Measurements from ENCODE around the gene MCTP1.

The MCTP1 gene

DNA sequence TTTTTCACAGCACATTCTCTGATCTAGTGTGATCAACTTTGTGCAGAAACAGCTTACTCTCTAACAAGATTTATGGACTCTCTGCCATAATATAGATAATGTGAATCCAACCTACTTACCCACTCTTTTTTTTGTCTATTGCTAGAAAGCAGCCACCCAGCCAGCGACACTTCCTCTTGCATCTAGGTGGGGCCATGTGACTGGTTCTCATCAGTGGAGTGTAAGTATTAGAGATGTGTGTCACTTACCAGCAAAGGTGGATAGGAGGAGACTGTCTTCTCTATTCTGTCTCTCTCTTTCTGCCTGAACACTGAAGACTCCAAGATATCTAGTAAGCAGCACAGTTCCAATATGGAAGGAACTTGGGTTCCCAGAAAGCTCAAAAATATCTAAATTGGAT is 174.8 kb downstream of the MCTP1 start:
- H3K27ac ChIP-seq (ENCODE audit: low read length) = no peak overlapping the region
- H2AFZ ChIP-seq (ENCODE audit: low read depth, low read length) = no peak overlapping the region
- no peaks in the 10 kb centered on the region for H3K9me3 ChIP-seq (ENCODE audit: insufficient read depth, low read length)
- no peak overlapping the region for H3K4me3 ChIP-seq (ENCODE audit: low read length)
- H3K36me3 ChIP-seq (replicated peaks; ENCODE audit: low read depth, low read length) = no peaks in the 10 kb centered on the region
- no peaks in the 10 kb centered on the region for H4K20me1 ChIP-seq (ENCODE audit: insufficient read depth, low read length)
- no peaks in the 10 kb centered on the region for H3K79me2 ChIP-seq (ENCODE audit: low read length)
- H3K4me2 ChIP-seq (ENCODE audit: low read length) = no peak overlapping the region
- no peaks in the 10 kb centered on the region for H3K4me1 ChIP-seq (ENCODE audit: low read length)
- H3K27me3 ChIP-seq (ENCODE audit: low read depth, low read length) = no peaks in the 10 kb centered on the region
- no peak overlapping the region for H3K9ac ChIP-seq (ENCODE audit: low read length)
- TF ChIP-seq, protein P1, sequence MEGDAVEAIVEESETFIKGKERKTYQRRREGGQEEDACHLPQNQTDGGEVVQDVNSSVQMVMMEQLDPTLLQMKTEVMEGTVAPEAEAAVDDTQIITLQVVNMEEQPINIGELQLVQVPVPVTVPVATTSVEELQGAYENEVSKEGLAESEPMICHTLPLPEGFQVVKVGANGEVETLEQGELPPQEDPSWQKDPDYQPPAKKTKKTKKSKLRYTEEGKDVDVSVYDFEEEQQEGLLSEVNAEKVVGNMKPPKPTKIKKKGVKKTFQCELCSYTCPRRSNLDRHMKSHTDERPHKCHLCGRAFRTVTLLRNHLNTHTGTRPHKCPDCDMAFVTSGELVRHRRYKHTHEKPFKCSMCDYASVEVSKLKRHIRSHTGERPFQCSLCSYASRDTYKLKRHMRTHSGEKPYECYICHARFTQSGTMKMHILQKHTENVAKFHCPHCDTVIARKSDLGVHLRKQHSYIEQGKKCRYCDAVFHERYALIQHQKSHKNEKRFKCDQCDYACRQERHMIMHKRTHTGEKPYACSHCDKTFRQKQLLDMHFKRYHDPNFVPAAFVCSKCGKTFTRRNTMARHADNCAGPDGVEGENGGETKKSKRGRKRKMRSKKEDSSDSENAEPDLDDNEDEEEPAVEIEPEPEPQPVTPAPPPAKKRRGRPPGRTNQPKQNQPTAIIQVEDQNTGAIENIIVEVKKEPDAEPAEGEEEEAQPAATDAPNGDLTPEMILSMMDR (IDR thresholded peaks at IDR 0.05; ENCODE audit: low read depth, low read length) = no peak
- TF ChIP-seq EZH2phosphoT487 (IDR thresholded peaks at IDR 0.05; ENCODE audit: low read depth) = no peak

DNA sequence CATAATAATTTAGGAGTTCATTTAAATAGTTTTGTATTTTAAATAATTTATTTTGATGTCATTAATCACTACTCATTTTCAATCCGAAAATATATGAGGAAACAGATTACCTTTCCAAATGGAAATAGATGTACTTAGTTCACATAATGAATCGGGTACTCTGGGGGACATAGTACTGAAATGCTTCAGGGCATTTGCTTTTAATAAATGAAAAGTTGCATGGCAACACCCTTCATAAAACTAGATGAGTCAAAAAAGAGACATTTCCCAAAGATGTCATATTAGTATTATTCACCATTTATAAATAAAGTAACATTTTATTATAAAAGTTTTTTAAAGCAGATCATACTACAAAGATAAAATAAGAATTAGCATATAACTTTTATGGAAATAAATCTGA is 177.8 kb downstream of the MCTP1 start:
- no peak overlapping the region for H3K9ac ChIP-seq (ENCODE audit: low read length)
- H3K4me2 ChIP-seq (ENCODE audit: low read length) = no peak overlapping the region
- no peaks in the 10 kb centered on the region for H3K79me2 ChIP-seq (ENCODE audit: low read length)
- H3K36me3 ChIP-seq (replicated peaks; ENCODE audit: low read depth, low read length) = no peaks in the 10 kb centered on the region
- no peak overlapping the region for H3K4me3 ChIP-seq (ENCODE audit: low read length)
- H3K4me1 ChIP-seq (ENCODE audit: low read length) = peaks cover 7% of the 10 kb centered on the region
- H3K27ac ChIP-seq (ENCODE audit: low read length) = no peak overlapping the region
- no peaks in the 10 kb centered on the region for H4K20me1 ChIP-seq (ENCODE audit: insufficient read depth, low read length)
- no peaks in the 10 kb centered on the region for H3K27me3 ChIP-seq (ENCODE audit: low read depth, low read length)
- TF ChIP-seq, protein P1 (IDR thresholded peaks at IDR 0.05; ENCODE audit: low read depth, low read length) = no peak
- no peak for TF ChIP-seq EZH2phosphoT487 (IDR thresholded peaks at IDR 0.05; ENCODE audit: low read depth)
- H2AFZ ChIP-seq (ENCODE audit: low read depth, low read length) = no peak overlapping the region
- H3K9me3 ChIP-seq (ENCODE audit: insufficient read depth, low read length) = no peaks in the 10 kb centered on the region

DNA sequence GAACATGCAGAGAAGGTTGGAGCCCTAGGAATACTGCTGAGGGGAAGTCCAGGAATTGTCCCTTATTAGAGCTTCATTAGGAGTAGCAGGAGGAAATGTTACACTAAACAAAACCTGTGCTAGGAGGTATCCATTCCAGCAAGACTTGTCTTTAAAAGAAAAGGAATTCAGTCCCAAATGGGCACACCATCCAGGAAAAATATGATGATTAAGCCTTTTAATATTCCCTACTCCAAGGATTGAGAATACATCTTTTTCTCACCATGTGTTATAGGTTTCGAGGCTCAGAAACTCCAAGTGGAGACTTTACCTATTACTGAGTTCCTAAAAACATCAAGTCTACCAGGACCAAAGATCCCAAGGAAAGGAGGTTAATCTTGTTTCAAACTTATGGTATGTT is 179.3 kb downstream of the MCTP1 start:
- Histone ChIP-seq H3K4me2 (ENCODE audit: low read length) (no peak overlapping the region), H3K9ac (ENCODE audit: low read length) (no peak overlapping the region), H3K36me3 (replicated peaks; ENCODE audit: low read depth, low read length) (no peaks in the 10 kb centered on the region), H4K20me1 (ENCODE audit: insufficient read depth, low read length) (no peaks in the 10 kb centered on the region), H2AFZ (ENCODE audit: low read depth, low read length) (no peak overlapping the region), H3K4me1 (ENCODE audit: low read length) (peaks cover 7% of the 10 kb centered on the region), H3K27ac (ENCODE audit: low read length) (no peak overlapping the region), H3K9me3 (ENCODE audit: insufficient read depth, low read length) (no peaks in the 10 kb centered on the region), H3K79me2 (ENCODE audit: low read length) (no peaks in the 10 kb centered on the region), H3K27me3 (ENCODE audit: low read depth, low read length) (no peaks in the 10 kb centered on the region), H3K4me3 (ENCODE audit: low read length) (no peak overlapping the region)
- TF ChIP-seq EZH2phosphoT487 (IDR thresholded peaks at IDR 0.05; ENCODE audit: low read depth) = no peak
- TF ChIP-seq, protein P1 (IDR thresholded peaks at IDR 0.05; ENCODE audit: low read depth, low read length) = no peak

DNA sequence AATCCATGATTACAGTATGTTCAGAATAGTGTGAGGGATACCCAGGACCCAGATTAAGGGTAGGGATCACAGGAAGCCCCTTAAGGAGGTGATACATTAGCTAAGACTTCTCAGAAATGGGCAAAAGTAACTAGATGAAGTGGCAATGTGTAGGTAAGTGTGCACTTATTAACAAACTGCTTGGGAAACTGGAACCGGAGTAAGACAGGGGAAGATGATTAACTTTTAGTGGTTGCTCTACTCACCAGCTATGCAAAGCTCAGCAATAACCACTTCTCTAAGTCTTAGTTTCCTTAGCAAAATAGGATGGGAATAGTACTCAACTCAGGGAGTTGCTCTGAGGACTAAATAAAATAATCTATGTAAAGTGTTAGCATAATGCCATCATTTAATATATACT is 182.2 kb downstream of the MCTP1 start:
- H3K27me3 ChIP-seq (ENCODE audit: low read depth, low read length) = no peaks in the 10 kb centered on the region
- H3K9me3 ChIP-seq (ENCODE audit: insufficient read depth, low read length) = no peaks in the 10 kb centered on the region
- no peaks in the 10 kb centered on the region for H4K20me1 ChIP-seq (ENCODE audit: insufficient read depth, low read length)
- no peak overlapping the region for H2AFZ ChIP-seq (ENCODE audit: low read depth, low read length)
- no peak overlapping the region for H3K4me3 ChIP-seq (ENCODE audit: low read length)
- TF ChIP-seq, protein P1 (IDR thresholded peaks at IDR 0.05; ENCODE audit: low read depth, low read length) = no peak
- TF ChIP-seq EZH2phosphoT487 (IDR thresholded peaks at IDR 0.05; ENCODE audit: low read depth) = no peak
- no peak overlapping the region for H3K4me2 ChIP-seq (ENCODE audit: low read length)
- H3K79me2 ChIP-seq (ENCODE audit: low read length) = no peaks in the 10 kb centered on the region
- peaks cover 7% of the 10 kb centered on the region for H3K4me1 ChIP-seq (ENCODE audit: low read length)
- H3K36me3 ChIP-seq (replicated peaks; ENCODE audit: low read depth, low read length) = no peaks in the 10 kb centered on the region
- no peak overlapping the region for H3K27ac ChIP-seq (ENCODE audit: low read length)
- H3K9ac ChIP-seq (ENCODE audit: low read length) = no peak overlapping the region

Data from OCI-LY3 (cell line).